Head of caudate nucleus (tissue), 42 donors: ENCODE data around the gene RPS25.
"Not testable (repeated sequence)": the region's sequence is repeated elsewhere in the genome, so short reads cannot be mapped to it uniquely, and the experiment has no call there.

ENCODE experiments used
- DNase-seq, 42 donors: peaks; one replicate each; pipeline versions ENCODE4 v3.0.0 to v3.0.0-alpha.2; 2020 to 2021; ENCODE audit warnings: mixed read lengths in 7 of 42
- intact Hi-C: fragments of 100-400 bp; cut with DNase I; formaldehyde crosslinking; loops from one replicate; pipeline ENCODE4 v1.15.0; 2022

RPS25 gene

DNA sequence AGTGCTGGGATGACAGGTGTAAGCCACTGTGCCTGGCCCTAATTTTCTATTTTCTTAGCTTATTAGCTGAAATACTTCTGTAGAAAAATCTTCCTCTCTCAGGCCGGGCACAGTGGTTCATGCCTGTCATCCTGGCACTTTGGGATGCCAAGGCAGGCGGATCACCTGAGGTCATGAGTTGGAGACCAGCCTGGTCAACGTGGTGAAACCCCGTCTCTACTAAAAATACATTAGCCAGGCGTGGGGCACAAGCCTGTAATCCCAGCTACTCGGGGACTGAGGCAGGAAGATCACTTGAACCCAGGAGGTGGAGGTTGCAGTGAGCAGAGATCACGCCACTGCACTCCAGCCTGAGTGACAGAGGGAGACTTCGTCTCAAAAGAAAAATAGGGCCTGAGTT is 33.8 kb downstream of the RPS25 start:
- not testable (repeated sequence) for DNase-seq

DNA sequence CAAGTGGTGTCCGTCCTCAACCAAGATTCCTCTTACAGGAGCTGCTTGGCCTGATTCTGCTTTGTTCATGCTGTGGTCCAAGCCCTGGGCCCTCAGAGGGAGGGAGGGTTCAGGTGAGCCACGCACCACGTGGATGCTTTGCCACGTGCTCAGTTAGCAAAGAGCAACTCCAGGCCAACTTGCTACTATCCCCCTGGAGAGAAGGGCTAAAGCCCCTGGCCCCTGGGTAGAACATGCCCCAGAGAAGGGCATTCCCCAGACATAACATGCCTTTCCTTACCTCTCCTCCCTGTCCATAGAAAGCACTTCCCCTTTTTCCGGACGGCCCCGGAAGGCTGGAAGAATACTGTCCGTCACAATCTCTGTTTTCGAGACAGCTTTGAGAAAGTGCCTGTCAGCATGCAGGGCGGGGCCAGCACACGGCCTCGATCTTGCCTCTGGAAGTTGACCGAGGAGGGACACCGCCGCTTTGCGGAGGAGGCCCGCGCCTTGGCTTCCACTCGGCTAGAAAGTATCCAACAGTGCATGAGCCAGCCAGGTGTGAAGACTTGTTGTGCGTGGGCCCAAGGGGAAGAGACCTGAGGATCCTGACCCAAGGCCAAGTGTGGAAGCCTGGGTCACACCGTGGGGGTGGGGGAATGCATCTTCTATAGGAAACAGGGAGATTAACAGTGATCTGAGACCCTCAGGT is 37.8 kb downstream of the RPS25 start:
- intact Hi-C loops, result no loop called here
- peak in 16 of 42 donors; percentile 4 to 40 (median 21) for DNase-seq

More for the DNA sequence above, 33.8 kb downstream of the RPS25 start:
- intact Hi-C loops, result not testable (repeated sequence)

DNA sequence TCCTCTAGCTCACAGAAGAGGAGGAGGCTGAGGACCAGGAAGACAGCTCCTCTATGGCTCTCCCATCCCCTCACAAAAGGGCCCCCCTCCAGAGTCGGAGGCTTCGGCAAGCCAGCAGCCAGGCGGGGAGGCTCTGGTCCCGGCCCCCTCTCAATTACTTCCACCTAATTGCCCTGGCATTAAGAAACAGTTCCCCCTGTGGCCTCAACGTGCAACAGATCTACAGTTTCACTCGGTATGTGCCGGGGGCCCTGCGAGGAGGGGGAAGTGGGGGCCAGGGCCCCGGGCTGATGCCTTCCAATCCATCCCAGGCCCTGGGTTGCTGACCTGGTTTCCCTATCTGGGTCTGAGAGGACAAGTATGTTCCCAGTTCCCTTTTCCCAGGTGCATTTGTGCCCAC is 38.7 kb downstream of the RPS25 start:
- intact Hi-C loops, result no loop called here
- DNase-seq, result no peak

- DNase-seq, result no peak
- intact Hi-C loops, result no loop called here
These were observed 42.1 kb downstream of the RPS25 start for GRCh38 chr11:118975771-118976709.

DNA sequence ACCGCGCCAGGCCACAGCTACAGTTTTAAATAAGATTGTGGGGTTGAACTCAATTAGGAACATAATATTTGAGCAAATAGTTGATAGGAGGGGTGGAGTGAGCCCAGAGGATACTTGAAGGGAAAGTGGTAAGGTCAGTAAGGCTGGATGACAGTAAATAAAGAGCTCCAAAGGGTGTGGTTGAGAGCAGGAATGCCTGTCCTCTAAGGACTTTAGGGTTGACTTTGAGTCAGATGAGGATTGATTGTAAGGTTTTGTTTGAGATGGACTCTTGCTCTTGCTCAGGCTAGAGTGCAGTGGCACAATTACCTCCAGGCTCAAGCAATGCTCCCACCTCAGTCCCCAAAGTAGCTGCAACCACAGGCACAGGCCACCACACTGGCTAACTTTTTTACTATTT is 44.2 kb downstream of the RPS25 start:
- DNase-seq, result no peak
- intact Hi-C loops, result no loop called here

GRCh38 chr11:118971646-118972045 is 46.5 kb downstream of the RPS25 start, which contains the start of gene FOXR1:
Gene FOXR1 (plus strand): TSS chr11:118971761. CDS start chr11:118971932, 171 bp downstream.
- DNase-seq, result peak in 1 of 42 donors; percentile 18
- intact Hi-C loops, result no loop called here

- intact Hi-C loops, DNase-seq: not testable (repeated sequence)
These were observed 48.6 kb downstream of the RPS25 start for GRCh38 chr11:118969508-118969907.
